B cell (primary cell): ENCODE results near the gene BMP8A. TPM values are rescaled to one million over a fixed set of nuclear protein-coding genes. Genes with fewer than 3 reads are reported as not detected.

Source experiments
- ATAC-seq: fragments of 200-7000 bp; cut with Tn5 transposase; one replicate; pipeline ENCODE4 v1.10.0; 2021; ENCODE audit warnings: low read depth, mild to moderate bottlenecking, moderate number of reproducible peaks, moderate library complexity
- CTCF ChIA-PET: fragments of 350-600 bp; sonication (Branson Sonifier 250); formaldehyde crosslinking; loops from one replicate; lab custom pipeline; 2021; ENCODE audit warnings: antibody characterized with exemption, inconsistent platforms; lab: Charles Lee
- POLR2A ChIA-PET: fragments of 350-600 bp; sonication (Branson Sonifier 250); formaldehyde crosslinking; loops from one replicate; lab custom pipeline; 2021; ENCODE audit warnings: antibody characterized with exemption; lab: Charles Lee
- DNase-seq: peaks from one replicate; pipeline ENCODE4 v3.0.0; 2013
- H2AFZ ChIP-seq: 2 replicates; pipeline ENCODE4 v1.6.1; 2012; ENCODE audit warnings: mild to moderate bottlenecking, low read depth, low read length; ENCODE audit not compliant: insufficient read depth, poor library complexity, severe bottlenecking
- H3K27ac ChIP-seq, 2 donors: 1 replicate in 1 of 2; 2 replicates in 1 of 2; pipeline ENCODE4 v1.5.1; 2012 to 2013; ENCODE audit warnings: low read length in 2 of 2, mild to moderate bottlenecking in 2 of 2, moderate library complexity in 1 of 2
- H3K27me3 ChIP-seq, 4 experiments: fragments of 200-600 bp in 1 of 4; sonication (generic) in 1 of 4; replicated peaks in 1 of 4; 1 replicate in 2 of 4; 2 replicates in 2 of 4; pipeline versions ENCODE4 v1.6.1 to v1.7.0; 2013 to 2016; ENCODE audit warnings: low read length in 3 of 4, mild to moderate bottlenecking in 2 of 4, mixed read lengths in 1 of 4, moderate library complexity in 1 of 4; ENCODE audit not compliant: insufficient read depth in 4 of 4, control insufficient read depth in 3 of 4; ENCODE audit errors: control extremely low read depth in 1 of 4
- H3K36me3 ChIP-seq, 2 experiments: replicated peaks in 1 of 2; 1 replicate in 1 of 2; 2 replicates in 1 of 2; pipeline versions ENCODE4 v1.6.1 to v1.7.1; 2013; ENCODE audit warnings: low read length in 1 of 2; ENCODE audit not compliant: insufficient read depth in 2 of 2, control insufficient read depth in 1 of 2; ENCODE audit errors: control extremely low read depth in 1 of 2, extremely low read depth in 1 of 2
- H3K4me1 ChIP-seq, 2 donors: fragments of 200-600 bp in 1 of 2; sonication (generic) in 1 of 2; 1 replicate in 1 of 2; 2 replicates in 1 of 2; pipeline versions ENCODE4 v1.5.1 to v1.6.1; 2013 to 2017; ENCODE audit warnings: low read length in 2 of 2; ENCODE audit not compliant: control insufficient read depth in 2 of 2, insufficient read depth in 2 of 2
- H3K4me2 ChIP-seq: replicated peaks from 2 replicates; pipeline ENCODE3; 2012; ENCODE audit warnings: mild to moderate bottlenecking, low read depth, low read length; ENCODE audit not compliant: poor library complexity, severe bottlenecking
- H3K4me3 ChIP-seq, 5 experiments: fragments of 200-600 bp in 1 of 5; sonication (generic) in 1 of 5; 1 replicate in 3 of 5; 2 replicates in 2 of 5; pipeline versions ENCODE4 v1.5.1 to v1.7.0; 2011 to 2016; ENCODE audit warnings: low read length in 4 of 5, mild to moderate bottlenecking in 4 of 5, low read depth in 2 of 5, control low read depth in 1 of 5, moderate library complexity in 1 of 5; ENCODE audit not compliant: insufficient read depth in 1 of 5; ENCODE audit errors: control extremely low read depth in 1 of 5, extremely low read depth in 1 of 5
- H3K79me2 ChIP-seq: fragments of 200-600 bp; sonication (generic); one replicate; pipeline ENCODE4 v1.6.0; 2016; ENCODE audit warnings: low read length; ENCODE audit not compliant: control insufficient read depth, insufficient read depth
- H3K9ac ChIP-seq: fragments of 200-600 bp; sonication (generic); 2 replicates; pipeline ENCODE4 v1.6.1; 2017; ENCODE audit warnings: mild to moderate bottlenecking, low read length, moderate library complexity
- H3K9me3 ChIP-seq, 3 donors: one replicate each; pipeline versions ENCODE4 v1.6.1 to v1.7.1; 2013; ENCODE audit warnings: low read length in 2 of 3; ENCODE audit not compliant: control insufficient read depth in 2 of 3, insufficient read depth in 1 of 3; ENCODE audit errors: control extremely low read depth in 1 of 3
- H4K20me1 ChIP-seq: 2 replicates; pipeline ENCODE4 v1.6.0; 2012; ENCODE audit warnings: mild to moderate bottlenecking, low read length; ENCODE audit not compliant: insufficient read depth, control insufficient read depth, poor library complexity, severe bottlenecking
- H3K27ac Mint-ChIP-seq: one replicate; pipeline ENCODE4 v1.8.0; 2021; ENCODE audit warnings: mixed read lengths
- H3K27me3 Mint-ChIP-seq: one replicate; pipeline ENCODE4 v1.8.0; 2021; ENCODE audit warnings: mixed read lengths
- H3K4me1 Mint-ChIP-seq: one replicate; pipeline ENCODE4 v1.8.0; 2021; ENCODE audit warnings: mixed read lengths
- H3K4me3 Mint-ChIP-seq: one replicate; pipeline ENCODE4 v1.8.0; 2021; ENCODE audit warnings: mixed read lengths
- H3K9me3 Mint-ChIP-seq: one replicate; pipeline ENCODE4 v1.8.0; 2022; ENCODE audit warnings: mixed read lengths; ENCODE audit not compliant: insufficient read depth
- EZH2 ChIP-seq: IDR thresholded peaks from 2 replicates; pipeline ENCODE4 v1.6.1; 2012; ENCODE audit warnings: borderline replicate concordance, low read depth, mild to moderate bottlenecking, moderate library complexity, low read length; ENCODE audit not compliant: insufficient read depth, poor library complexity, severe bottlenecking
- WGBS: methylation state at CpG from one replicate; pipeline ENCODE4 v1.1.5; 2013; ENCODE audit warnings: missing lambda C conversion rate; ENCODE audit not compliant: insufficient coverage; 5-methylcytosine and 5-hydroxymethylcytosine counted together
- intact Hi-C: fragments of 100-400 bp; cut with micrococcal nuclease; formaldehyde crosslinking; loops from one replicate; pipeline ENCODE4 v1.10.0; 2022
- polyA plus RNA-seq: library from polyadenylated mRNA; depleted of rRNA; stranded (reverse); fragments of >200 nt; gene quantifications from 2 replicates; pipeline ENCODE4 v1.2.3, GENCODE V29; 2012
- total RNA-seq, 2 donors: library from RNA; stranded (reverse); fragments of 120-200 nt in 1 of 2; gene quantifications; 1 replicate in 1 of 2; 2 replicates in 1 of 2; pipeline versions ENCODE4 v1.2.3 to v1.2.4, GENCODE V29; 2013 to 2022
- TF ChIP-seq, protein P1 (sequence below): fragments of 200-600 bp; IDR thresholded peaks from one replicate; pipeline ENCODE4 v1.8.0; 2022; ENCODE audit warnings: antibody characterized with exemption, mild to moderate bottlenecking

Gene BMP8A
- total and polyA plus RNA-seq, 2 donors (not counting 1 experiment from before 2014, with no cell fraction given) = 0.25 to 1.1 TPM

DNA sequence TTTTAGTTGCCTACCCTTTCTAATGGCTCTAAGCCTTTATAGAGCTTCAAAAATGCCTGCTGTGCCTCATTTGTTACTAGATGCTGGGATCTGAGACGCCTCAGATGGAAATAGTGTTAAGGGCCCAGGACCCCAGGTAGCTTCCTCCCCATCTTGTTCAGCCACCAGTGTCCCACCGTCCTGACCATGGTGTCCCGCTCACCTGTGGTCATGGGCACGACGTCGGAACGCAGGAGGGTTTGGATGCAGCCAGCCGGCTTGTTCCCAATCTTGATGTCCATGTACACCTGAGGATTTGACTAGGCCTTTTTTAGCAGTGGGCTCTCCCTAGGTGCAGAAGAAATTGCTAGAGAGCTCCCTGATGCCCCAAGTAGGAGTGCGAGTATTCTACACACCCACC is 54.1 kb downstream of the BMP8A start:
- Mint-ChIP-seq H3K27me3 (no peaks in the 10 kb centered on the region), H3K27ac (no peak overlapping the region), H3K4me1 (peaks cover 13% of the 10 kb centered on the region), H3K9me3 (no peaks in the 10 kb centered on the region), H3K4me3 (no peak overlapping the region)
- Histone ChIP-seq H2AFZ (no peak overlapping the region), H3K4me1 (peaks cover 17 to 18% of the 10 kb centered on the region in 2 donors), H3K9ac (no peak overlapping the region), H4K20me1 (no peaks in the 10 kb centered on the region), H3K27ac (no peak overlapping the region), H3K27me3 (no peaks in the 10 kb centered on the region), H3K4me3 (no peak overlapping the region), H3K36me3 (peaks cover 0 to 28% of the 10 kb centered on the region in 2 experiments), H3K9me3 (peaks cover 0 to 15% (median 9%) of the 10 kb centered on the region in 3 donors), H3K4me2 (no peak overlapping the region), H3K79me2 (no peaks in the 10 kb centered on the region)
- 98% methylated on average over 8 of the region's 9 CpGs for WGBS
- DNase-seq = no peak
- POLR2A ChIA-PET = no interaction called here
- intact Hi-C loops = no loop called here
- TF ChIP-seq, protein P1, sequence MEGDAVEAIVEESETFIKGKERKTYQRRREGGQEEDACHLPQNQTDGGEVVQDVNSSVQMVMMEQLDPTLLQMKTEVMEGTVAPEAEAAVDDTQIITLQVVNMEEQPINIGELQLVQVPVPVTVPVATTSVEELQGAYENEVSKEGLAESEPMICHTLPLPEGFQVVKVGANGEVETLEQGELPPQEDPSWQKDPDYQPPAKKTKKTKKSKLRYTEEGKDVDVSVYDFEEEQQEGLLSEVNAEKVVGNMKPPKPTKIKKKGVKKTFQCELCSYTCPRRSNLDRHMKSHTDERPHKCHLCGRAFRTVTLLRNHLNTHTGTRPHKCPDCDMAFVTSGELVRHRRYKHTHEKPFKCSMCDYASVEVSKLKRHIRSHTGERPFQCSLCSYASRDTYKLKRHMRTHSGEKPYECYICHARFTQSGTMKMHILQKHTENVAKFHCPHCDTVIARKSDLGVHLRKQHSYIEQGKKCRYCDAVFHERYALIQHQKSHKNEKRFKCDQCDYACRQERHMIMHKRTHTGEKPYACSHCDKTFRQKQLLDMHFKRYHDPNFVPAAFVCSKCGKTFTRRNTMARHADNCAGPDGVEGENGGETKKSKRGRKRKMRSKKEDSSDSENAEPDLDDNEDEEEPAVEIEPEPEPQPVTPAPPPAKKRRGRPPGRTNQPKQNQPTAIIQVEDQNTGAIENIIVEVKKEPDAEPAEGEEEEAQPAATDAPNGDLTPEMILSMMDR = no peak
- TF ChIP-seq EZH2 = no peak
- CTCF ChIA-PET = no interaction called here
- ATAC-seq = no peak

DNA sequence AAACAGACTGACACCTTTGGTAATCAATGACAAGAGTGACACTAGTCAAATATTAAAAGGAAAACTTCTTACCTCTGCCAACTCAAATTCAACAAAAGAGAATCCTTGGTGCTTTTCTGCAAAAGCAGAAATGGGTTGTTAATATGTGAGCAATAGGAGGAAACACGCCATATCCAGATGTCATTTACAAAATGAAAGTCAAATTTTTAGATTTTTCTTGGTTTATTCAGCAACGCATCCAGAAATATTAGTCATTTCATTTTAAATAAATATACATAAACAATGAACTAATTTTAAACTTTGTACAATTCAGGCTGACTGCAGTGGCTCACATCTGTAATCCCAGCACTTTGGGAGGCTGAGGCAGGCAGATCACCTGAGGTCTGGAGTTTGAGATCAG is 62.8 kb downstream of the BMP8A start:
- TF ChIP-seq, protein P1 = no peak
- TF ChIP-seq EZH2 = no peak
- Histone ChIP-seq H3K27ac (no peak overlapping the region), H2AFZ (no peak overlapping the region), H3K9ac (no peak overlapping the region), H3K79me2 (no peaks in the 10 kb centered on the region), H4K20me1 (no peaks in the 10 kb centered on the region), H3K27me3 (no peaks in the 10 kb centered on the region), H3K9me3 (no peaks in the 10 kb centered on the region), H3K4me1 (peaks cover 0 to 16% of the 10 kb centered on the region in 2 donors), H3K4me2 (no peak overlapping the region), H3K36me3 (peaks cover 0 to 14% of the 10 kb centered on the region in 2 experiments), H3K4me3 (no peak overlapping the region)
- POLR2A ChIA-PET = no interaction called here
- DNase-seq (no peak), ATAC-seq (no peak)
- Mint-ChIP-seq H3K27me3 (no peaks in the 10 kb centered on the region), H3K4me3 (no peak overlapping the region), H3K4me1 (peaks cover 13% of the 10 kb centered on the region), H3K27ac (no peak overlapping the region), H3K9me3 (no peaks in the 10 kb centered on the region)
- CTCF ChIA-PET = no interaction called here
- no CpG with 5 or more reads among the region's 2 CpGs for WGBS
- intact Hi-C loops = no loop called here
